ENCODE measurements around the gene PLEKHH2.
A peak's percentile ranks its signal among the peaks of the same experiment; 100 is the strongest.
"Not testable (repeated sequence)": the region's sequence is repeated elsewhere in the genome, so short reads cannot be mapped to it uniquely, and the experiment has no call there.

The PLEKHH2 gene

GRCh38 chr2:43648994-43649701 is 12.1 kb downstream of the PLEKHH2 start:
- H3K4me3 ChIP-seq (replicated peaks; ENCODE audit: low read depth, low read length): no peak overlapping the region
- DNase-seq (ENCODE audit: extremely low read depth, insufficient read length): no peak
- H3K36me3 ChIP-seq (ENCODE audit: control insufficient read depth, insufficient read depth, low read length): no peaks in the 10 kb centered on the region
- H3K27me3 ChIP-seq (replicated peaks; ENCODE audit: control insufficient read depth, insufficient read depth, low read length): no peaks in the 10 kb centered on the region
- no peak for TF ChIP-seq CTCF (IDR thresholded peaks at IDR 0.05; ENCODE audit: insufficient read depth, low read length, poor library complexity, severe bottlenecking)

GRCh38 chr2:43653506-43653905 is 16.4 kb downstream of the PLEKHH2 start:
- no peak for DNase-seq (ENCODE audit: extremely low read depth, insufficient read length)
- TF ChIP-seq CTCF (IDR thresholded peaks at IDR 0.05; ENCODE audit: insufficient read depth, low read length, poor library complexity, severe bottlenecking): no peak
- H3K4me3 ChIP-seq (replicated peaks; ENCODE audit: low read depth, low read length): no peak overlapping the region
- H3K36me3 ChIP-seq (ENCODE audit: control insufficient read depth, insufficient read depth, low read length): no peaks in the 10 kb centered on the region
- H3K27me3 ChIP-seq (replicated peaks; ENCODE audit: control insufficient read depth, insufficient read depth, low read length): no peaks in the 10 kb centered on the region

GRCh38 chr2:43657241-43657640 is 20.2 kb downstream of the PLEKHH2 start:
- TF ChIP-seq CTCF (IDR thresholded peaks at IDR 0.05; ENCODE audit: insufficient read depth, low read length, poor library complexity, severe bottlenecking): no peak
- Histone ChIP-seq H3K4me3 (replicated peaks; ENCODE audit: low read depth, low read length) (no peak overlapping the region), H3K36me3 (ENCODE audit: control insufficient read depth, insufficient read depth, low read length) (no peaks in the 10 kb centered on the region), H3K27me3 (replicated peaks; ENCODE audit: control insufficient read depth, insufficient read depth, low read length) (no peaks in the 10 kb centered on the region)
- no peak for DNase-seq (ENCODE audit: extremely low read depth, insufficient read length)

- Histone ChIP-seq H3K4me3 (replicated peaks; ENCODE audit: low read depth, low read length) (peak overlapping the region; percentile 12; the same call in 1 of the 2 replicates), H3K36me3 (ENCODE audit: control insufficient read depth, insufficient read depth, low read length) (no peaks in the 10 kb centered on the region), H3K27me3 (replicated peaks; ENCODE audit: control insufficient read depth, insufficient read depth, low read length) (no peaks in the 10 kb centered on the region)
- DNase-seq (ENCODE audit: extremely low read depth, insufficient read length): no peak
- no peak for TF ChIP-seq CTCF (IDR thresholded peaks at IDR 0.05; ENCODE audit: insufficient read depth, low read length, poor library complexity, severe bottlenecking)
Observed at GRCh38 chr2:43675646-43676321, 38.7 kb downstream of the PLEKHH2 start.

GRCh38 chr2:43676322-43677050 is 39.4 kb downstream of the PLEKHH2 start, which contains the start of gene C1GALT1C1L:
Gene C1GALT1C1L, minus strand, starts transcription at chr2:43676429. Its CDS starts 107 bp downstream, at chr2:43676322.
- H3K36me3 ChIP-seq (ENCODE audit: control insufficient read depth, insufficient read depth, low read length): no peaks in the 10 kb centered on the region
- no peak for DNase-seq (ENCODE audit: extremely low read depth, insufficient read length)
- H3K4me3 ChIP-seq (replicated peaks; ENCODE audit: low read depth, low read length): peak within 1 kb of the TSS; percentile 12; the same call in 1 of the 2 replicates
- TF ChIP-seq CTCF (IDR thresholded peaks at IDR 0.05; ENCODE audit: insufficient read depth, low read length, poor library complexity, severe bottlenecking): no peak
- H3K27me3 ChIP-seq (replicated peaks; ENCODE audit: control insufficient read depth, insufficient read depth, low read length): no peaks in the 10 kb centered on the region

- H3K27me3 ChIP-seq (replicated peaks; ENCODE audit: control insufficient read depth, insufficient read depth, low read length); H3K4me3 ChIP-seq (replicated peaks; ENCODE audit: low read depth, low read length); H3K36me3 ChIP-seq (ENCODE audit: control insufficient read depth, insufficient read depth, low read length); DNase-seq (ENCODE audit: extremely low read depth, insufficient read length): not testable (repeated sequence)
Observed at GRCh38 chr2:43677783-43678182, 40.7 kb downstream of the PLEKHH2 start.

All from GM06990 (cell line).